Astrocyte (in vitro differentiated cells and primary cell): Measurements from ENCODE around the gene SYCE3. TPM values are rescaled to one million over a fixed set of nuclear protein-coding genes. Genes with fewer than 3 reads are reported as not detected.

Source experiments
- DNase-seq: peaks from one replicate; pipeline ENCODE4 v3.0.0-alpha.2; 2010; ENCODE audit warnings: low read depth
- FAIRE-seq: peaks from 2 replicates; lab custom pipeline; 2011; peaks lifted over from hg19 to GRCh38; lab: Jason Lieb, UNC
- H2AFZ ChIP-seq: 2 replicates; pipeline ENCODE4 v1.6.0; 2012; ENCODE audit warnings: low read depth, low read length, inconsistent platforms
- H3K27ac ChIP-seq: 2 replicates; pipeline ENCODE4 v1.5.1; 2011; ENCODE audit warnings: low read depth, low read length, inconsistent platforms
- H3K27me3 ChIP-seq: 2 replicates; pipeline ENCODE4 v1.6.0; 2011; ENCODE audit warnings: low read length, inconsistent platforms; ENCODE audit not compliant: insufficient read depth
- H3K36me3 ChIP-seq: 2 replicates; pipeline ENCODE4 v1.5.1; 2011; ENCODE audit warnings: low read length, inconsistent platforms; ENCODE audit not compliant: insufficient read depth
- H3K4me1 ChIP-seq: 2 replicates; pipeline ENCODE4 v1.5.1; 2011; ENCODE audit warnings: low read length, inconsistent platforms; ENCODE audit not compliant: insufficient read depth
- H3K4me2 ChIP-seq: 2 replicates; pipeline ENCODE4 v1.6.0; 2012; ENCODE audit warnings: low read length, inconsistent platforms
- H3K4me3 ChIP-seq: 2 replicates; pipeline ENCODE4 v1.5.1; 2011; ENCODE audit warnings: low read depth, mild to moderate bottlenecking, low read length, inconsistent platforms; ENCODE audit not compliant: insufficient read depth
- H3K79me2 ChIP-seq: 2 replicates; pipeline ENCODE4 v1.6.0; 2012; ENCODE audit warnings: mild to moderate bottlenecking, low read length, inconsistent platforms; ENCODE audit not compliant: insufficient read depth
- H3K9ac ChIP-seq: 2 replicates; pipeline ENCODE4 v1.6.0; 2012; ENCODE audit warnings: mild to moderate bottlenecking, low read length, inconsistent platforms
- H3K9me3 ChIP-seq: 2 replicates; pipeline ENCODE4 v1.5.1; 2012; ENCODE audit warnings: low read depth, mild to moderate bottlenecking, low read length, inconsistent platforms; ENCODE audit not compliant: insufficient read depth
- H4K20me1 ChIP-seq: 2 replicates; pipeline ENCODE4 v1.6.0; 2012; ENCODE audit warnings: low read length, inconsistent platforms; ENCODE audit not compliant: insufficient read depth
- H3K27ac Mint-ChIP-seq: one replicate; pipeline ENCODE4 v1.8.0; 2021; ENCODE audit warnings: mild to moderate bottlenecking, mixed read lengths; ENCODE audit not compliant: unreplicated experiment
- H3K27me3 Mint-ChIP-seq: one replicate; pipeline ENCODE4 v1.8.0; 2021; ENCODE audit warnings: low read depth, mixed read lengths; ENCODE audit not compliant: unreplicated experiment
- H3K36me3 Mint-ChIP-seq: one replicate; pipeline ENCODE4 v1.8.0; 2021; ENCODE audit warnings: low read depth, mixed read lengths; ENCODE audit not compliant: unreplicated experiment
- H3K4me1 Mint-ChIP-seq: one replicate; pipeline ENCODE4 v1.8.0; 2021; ENCODE audit warnings: low read depth, mixed read lengths; ENCODE audit not compliant: unreplicated experiment
- H3K4me3 Mint-ChIP-seq: one replicate; pipeline ENCODE4 v1.8.0; 2021; ENCODE audit warnings: mild to moderate bottlenecking, moderate library complexity, mixed read lengths; ENCODE audit not compliant: unreplicated experiment
- H3K9me3 Mint-ChIP-seq: one replicate; pipeline ENCODE4 v1.8.0; 2021; ENCODE audit warnings: mild to moderate bottlenecking, mixed read lengths; ENCODE audit not compliant: unreplicated experiment
- EZH2 ChIP-seq: IDR thresholded peaks from 2 replicates; pipeline ENCODE4 v1.6.1; 2012; ENCODE audit warnings: mild to moderate bottlenecking, low read length, inconsistent platforms; ENCODE audit not compliant: insufficient read depth
- total RNA-seq: library from RNA; stranded (reverse); gene quantifications from 2 replicates; pipeline ENCODE4 v1.2.1, GENCODE V29; 2021
- TF ChIP-seq, protein P1 (sequence below): IDR thresholded peaks from 2 replicates; pipeline ENCODE4 v1.5.1; 2011; ENCODE audit warnings: low read depth, mild to moderate bottlenecking, inconsistent platforms, low read length, moderate library complexity; ENCODE audit not compliant: insufficient read depth

The SYCE3 gene
- total RNA-seq, 1 donor from 2014 or later: not detected

DNA sequence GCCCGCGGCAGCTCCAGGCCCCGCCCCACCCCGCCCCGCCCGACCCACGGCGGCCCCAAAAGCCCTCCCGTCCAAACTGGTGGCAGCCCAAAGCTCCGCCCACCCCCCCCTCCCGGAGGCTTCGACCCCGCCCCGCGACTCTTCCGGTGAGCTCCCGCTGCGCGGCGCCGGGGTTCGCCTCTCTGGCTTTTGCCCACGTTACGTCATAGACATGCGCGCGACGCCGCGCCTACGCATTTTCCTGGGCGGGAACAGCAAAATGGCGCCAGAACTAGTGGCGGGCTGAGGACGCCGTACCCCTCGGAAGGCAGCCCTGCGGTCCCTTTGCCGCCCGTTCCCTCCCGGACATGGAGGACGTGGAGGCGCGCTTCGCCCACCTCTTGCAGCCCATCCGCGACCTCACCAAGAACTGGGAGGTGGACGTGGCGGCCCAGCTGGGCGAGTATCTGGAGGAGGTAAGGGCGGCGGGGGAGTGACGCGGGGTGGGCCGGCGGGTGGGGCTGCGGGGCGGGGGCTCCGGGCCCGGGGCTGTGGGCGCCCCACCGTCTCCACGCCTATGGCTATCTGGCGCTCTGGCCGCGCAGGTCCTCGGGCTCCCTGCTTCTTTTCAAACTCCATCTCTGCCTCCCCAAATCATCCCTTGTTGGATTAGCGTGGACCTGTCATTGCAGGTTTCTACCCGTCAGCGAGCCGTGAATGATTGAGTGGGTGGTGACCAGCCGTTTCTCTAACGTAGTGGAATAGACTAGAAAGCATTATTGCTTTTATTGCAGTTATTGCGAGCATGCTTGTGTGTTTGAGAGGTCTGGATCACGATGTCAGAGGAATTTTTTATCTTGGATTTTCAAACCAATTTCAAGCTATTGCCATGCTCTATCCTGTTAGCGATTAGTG lies 54.5 kb downstream of the SYCE3 start, which contains the start of gene NCAPH2:
TSS of gene NCAPH2 (plus strand) at position 234 of the 894 bp plus-strand sequence. CDS start at position 348, 114 bp downstream.
- Mint-ChIP-seq H3K27ac (peak within 1 kb of the TSS; percentile 84), H3K27me3 (no peaks in the 10 kb centered on the region), H3K4me1 (peaks cover 2% of the 10 kb centered on the region), H3K36me3 (no peaks in the 10 kb centered on the region), H3K4me3 (peak within 1 kb of the TSS; percentile 97), H3K9me3 (no peaks in the 10 kb centered on the region)
- peak within 1 kb of the TSS; percentile 95 for H2AFZ ChIP-seq
- no peak for TF ChIP-seq EZH2
- TF ChIP-seq, protein P1, sequence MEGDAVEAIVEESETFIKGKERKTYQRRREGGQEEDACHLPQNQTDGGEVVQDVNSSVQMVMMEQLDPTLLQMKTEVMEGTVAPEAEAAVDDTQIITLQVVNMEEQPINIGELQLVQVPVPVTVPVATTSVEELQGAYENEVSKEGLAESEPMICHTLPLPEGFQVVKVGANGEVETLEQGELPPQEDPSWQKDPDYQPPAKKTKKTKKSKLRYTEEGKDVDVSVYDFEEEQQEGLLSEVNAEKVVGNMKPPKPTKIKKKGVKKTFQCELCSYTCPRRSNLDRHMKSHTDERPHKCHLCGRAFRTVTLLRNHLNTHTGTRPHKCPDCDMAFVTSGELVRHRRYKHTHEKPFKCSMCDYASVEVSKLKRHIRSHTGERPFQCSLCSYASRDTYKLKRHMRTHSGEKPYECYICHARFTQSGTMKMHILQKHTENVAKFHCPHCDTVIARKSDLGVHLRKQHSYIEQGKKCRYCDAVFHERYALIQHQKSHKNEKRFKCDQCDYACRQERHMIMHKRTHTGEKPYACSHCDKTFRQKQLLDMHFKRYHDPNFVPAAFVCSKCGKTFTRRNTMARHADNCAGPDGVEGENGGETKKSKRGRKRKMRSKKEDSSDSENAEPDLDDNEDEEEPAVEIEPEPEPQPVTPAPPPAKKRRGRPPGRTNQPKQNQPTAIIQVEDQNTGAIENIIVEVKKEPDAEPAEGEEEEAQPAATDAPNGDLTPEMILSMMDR: no peak
- peak within 1 kb of the TSS; percentile 95 for H3K4me3 ChIP-seq
- H4K20me1 ChIP-seq: peaks cover 31% of the 10 kb centered on the region
- peaks cover 14% of the 10 kb centered on the region for H3K4me1 ChIP-seq
- FAIRE-seq: no peak
- H3K27me3 ChIP-seq: no peaks in the 10 kb centered on the region
- no peaks in the 10 kb centered on the region for H3K36me3 ChIP-seq
- peaks cover 67% of the 10 kb centered on the region for H3K79me2 ChIP-seq
- no peaks in the 10 kb centered on the region for H3K9me3 ChIP-seq
- peak within 1 kb of the TSS; percentile 99 for H3K4me2 ChIP-seq
- H3K27ac ChIP-seq: peak within 1 kb of the TSS; percentile 85
- H3K9ac ChIP-seq: peak within 1 kb of the TSS; percentile 98
- DNase-seq: peak; percentile 83

DNA sequence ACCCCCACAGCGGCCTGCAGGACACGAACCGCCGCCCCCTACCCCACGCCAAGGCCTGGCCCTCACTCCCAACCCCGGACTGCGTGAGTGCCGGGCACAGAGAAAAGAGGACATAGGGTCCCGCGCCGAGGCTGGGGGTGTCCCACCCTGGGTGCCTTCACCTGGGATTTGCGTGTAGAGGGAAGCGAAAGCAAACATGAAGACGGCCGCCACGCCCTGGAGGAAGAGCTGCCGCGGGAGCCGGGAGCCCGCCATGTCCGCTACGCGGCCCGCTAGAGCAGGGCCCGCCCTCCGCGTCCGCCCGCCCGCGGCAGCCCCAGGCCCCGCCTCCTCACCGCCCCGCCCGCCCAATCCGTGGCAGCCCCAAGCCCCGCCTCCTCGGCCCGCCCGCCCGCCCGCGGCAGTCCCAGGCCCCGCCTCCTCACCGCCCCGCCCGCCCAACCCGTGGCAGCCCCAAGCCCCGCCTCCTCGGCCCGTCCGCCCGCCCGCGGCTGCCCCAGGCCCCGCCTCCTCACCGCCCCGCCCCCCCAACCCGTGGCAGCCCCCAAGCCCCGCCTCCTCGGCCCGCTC lies 55.2 kb downstream of the SYCE3 start, which contains the start of gene LMF2:
TSS of gene LMF2 (minus strand) at position 282 of the 570 bp plus-strand sequence. CDS start at position 255, 27 bp downstream.
- FAIRE-seq: no peak
- H3K27ac Mint-ChIP-seq: peak within 1 kb of the TSS; percentile 84
- peak within 1 kb of the TSS; percentile 85 for H3K27ac ChIP-seq

More for the DNA sequence above, 55.2 kb downstream of the SYCE3 start, which contains the start of gene LMF2:
- H3K4me3 Mint-ChIP-seq: peak within 1 kb of the TSS; percentile 97
- peak within 1 kb of the TSS; percentile 95 for H3K4me3 ChIP-seq
- peak within 1 kb of the TSS; percentile 99 for H3K4me2 ChIP-seq
- H3K27me3 Mint-ChIP-seq: no peaks in the 10 kb centered on the region
- H3K27me3 ChIP-seq: no peaks in the 10 kb centered on the region
- peaks cover 26% of the 10 kb centered on the region for H4K20me1 ChIP-seq
- no peaks in the 10 kb centered on the region for H3K9me3 Mint-ChIP-seq
- peaks cover 14% of the 10 kb centered on the region for H3K4me1 ChIP-seq
- TF ChIP-seq, protein P1: no peak
- no peak for TF ChIP-seq EZH2
- DNase-seq: no peak
- H3K36me3 Mint-ChIP-seq: no peaks in the 10 kb centered on the region
- H3K79me2 ChIP-seq: peaks cover 59% of the 10 kb centered on the region
- H3K4me1 Mint-ChIP-seq: peaks cover 2% of the 10 kb centered on the region
- H3K9ac ChIP-seq: peak within 1 kb of the TSS; percentile 98
- no peaks in the 10 kb centered on the region for H3K9me3 ChIP-seq
- no peaks in the 10 kb centered on the region for H3K36me3 ChIP-seq
- H2AFZ ChIP-seq: peak within 1 kb of the TSS; percentile 95
